ENCODE data around the gene ULK4.
"Not testable (repeated sequence)": the region's sequence is repeated elsewhere in the genome, so short reads cannot be mapped to it uniquely, and the experiment has no call there.

ULK4 gene

GRCh38 chr3:41961751-41962679 lies at the start of gene ULK4:
TSS of gene ULK4 (minus strand) at chr3:41962103. CDS start at chr3:41954759, 7,344 bp downstream.
- DNase-seq: peak; percentile 83 to 95

DNA sequence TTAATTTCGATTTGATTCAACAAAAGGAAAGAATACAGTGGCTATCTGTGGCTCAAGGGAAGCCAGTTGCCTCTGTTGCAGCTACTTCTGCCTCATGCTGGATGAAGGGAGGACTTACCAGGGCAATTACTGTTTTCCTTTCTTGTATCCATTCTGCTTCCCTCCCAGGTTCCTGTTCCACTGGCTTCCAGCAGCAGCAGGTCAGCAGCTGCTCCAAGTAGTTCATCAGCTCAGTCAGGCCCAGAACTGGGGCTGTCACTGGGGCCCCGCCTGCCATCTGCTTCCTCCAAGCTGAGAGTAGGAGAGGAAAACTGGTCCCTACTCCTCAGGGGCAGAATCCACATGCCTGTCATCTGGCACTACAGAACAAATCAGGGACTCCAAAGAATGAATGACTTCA lies 48.6 kb upstream of the ULK4 start:
- no peak for DNase-seq

GRCh38 chr3:42009456-42009855 lies 47.6 kb upstream of the ULK4 start:
- DNase-seq: no peak

GRCh38 chr3:42007785-42008184 lies 45.9 kb upstream of the ULK4 start:
- no peak for DNase-seq

DNA sequence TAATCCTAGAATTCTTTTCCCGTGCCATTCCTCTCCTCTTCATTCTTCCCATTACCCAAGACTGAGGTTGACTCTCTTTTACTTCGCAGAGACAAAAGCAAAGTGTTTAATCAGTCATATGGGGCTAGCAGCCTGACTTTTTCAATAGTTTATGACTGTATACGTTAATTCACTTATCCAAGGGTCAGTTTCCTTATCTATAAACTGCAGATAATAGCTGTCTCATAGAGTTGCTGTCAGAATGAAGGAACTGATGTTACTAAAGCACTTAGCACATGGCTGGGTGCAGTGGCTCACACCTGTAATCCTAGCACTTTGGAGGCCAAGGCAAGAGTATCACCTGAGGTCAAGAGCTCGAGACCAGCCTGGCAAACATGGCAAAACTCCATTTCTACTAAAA lies 43.5 kb upstream of the ULK4 start:
- DNase-seq: no peak

DNA sequence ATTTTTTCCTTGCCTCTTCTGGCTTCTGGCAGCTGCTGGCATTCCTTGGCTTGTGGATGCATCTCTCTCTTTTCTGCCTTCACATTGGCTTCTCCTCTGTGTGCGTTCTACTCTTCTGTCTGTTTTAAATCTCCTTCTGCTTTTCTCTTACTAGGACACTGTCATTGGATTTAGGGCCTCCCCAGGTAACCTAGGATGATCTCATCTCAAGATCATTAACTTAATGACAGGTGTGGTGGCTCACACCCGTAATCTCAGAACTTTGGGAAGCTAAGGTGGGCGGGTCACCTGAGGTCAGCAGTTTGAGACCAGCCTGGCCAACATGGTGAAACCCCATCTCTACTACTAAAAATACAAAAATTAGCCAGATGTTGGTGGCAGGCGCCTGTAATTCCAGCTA lies 40.9 kb upstream of the ULK4 start:
- no peak for DNase-seq

DNA sequence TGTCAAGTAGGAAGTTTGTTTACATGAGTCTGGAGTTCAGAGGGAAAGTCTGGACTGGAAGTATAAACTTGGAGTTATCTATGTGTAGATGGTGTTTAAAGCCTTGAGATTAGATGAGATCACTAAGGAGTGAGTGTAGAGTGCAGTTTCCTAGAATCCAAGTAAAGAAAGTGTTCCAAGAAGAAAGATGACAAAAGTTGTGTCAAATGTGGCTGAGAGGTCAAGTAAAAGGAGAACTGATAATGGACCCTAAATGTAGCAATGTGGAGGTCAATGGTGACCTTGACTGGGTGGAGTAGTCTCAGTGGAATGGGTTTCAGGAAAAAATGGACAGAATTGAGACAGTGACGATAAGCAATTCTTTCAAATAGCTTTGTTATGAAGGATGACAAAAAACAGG lies 39.9 kb upstream of the ULK4 start:
- no peak for DNase-seq

GRCh38 chr3:41999909-42000308 lies 38.0 kb upstream of the ULK4 start:
- no peak for DNase-seq

DNA sequence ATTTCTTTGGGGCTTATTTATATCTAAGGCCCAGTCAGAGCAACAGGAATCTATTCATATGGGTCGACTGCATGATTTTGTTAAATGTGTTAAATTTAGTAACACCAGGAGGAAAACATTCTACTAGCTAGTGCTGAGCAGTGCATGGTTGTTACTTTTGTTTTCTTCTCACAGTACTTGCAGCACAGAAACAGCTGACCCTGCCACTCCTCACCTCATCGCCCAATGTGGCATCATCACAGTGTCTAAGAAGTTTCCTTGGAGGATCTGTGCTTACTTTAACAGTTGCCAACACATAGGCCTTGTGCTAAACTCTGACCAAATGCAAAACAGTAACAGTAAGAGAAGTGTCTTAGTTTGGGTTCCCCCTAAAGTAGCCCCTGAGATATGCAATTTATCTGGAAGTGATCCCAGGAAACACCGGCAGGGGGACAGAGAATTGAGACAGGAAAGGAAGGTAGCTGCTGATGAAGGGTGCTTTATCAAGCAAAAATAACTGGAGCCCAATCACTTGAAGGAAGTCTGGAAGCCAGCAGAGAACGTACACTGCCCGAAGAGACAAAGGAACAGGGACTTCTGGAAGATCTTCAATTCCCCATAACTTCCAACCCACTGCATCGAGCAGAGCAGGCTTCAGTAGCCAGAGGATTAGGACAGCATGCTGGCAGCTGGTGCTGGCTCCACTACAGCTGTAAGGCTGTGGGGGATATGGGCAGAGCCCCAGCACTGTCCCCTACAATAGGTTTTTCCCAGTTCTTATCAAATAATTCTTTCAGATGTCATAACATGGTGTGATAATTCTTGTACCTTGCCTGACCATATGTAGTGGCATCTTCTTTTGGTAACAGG lies 36.0 kb upstream of the ULK4 start:
- no peak for DNase-seq

DNA sequence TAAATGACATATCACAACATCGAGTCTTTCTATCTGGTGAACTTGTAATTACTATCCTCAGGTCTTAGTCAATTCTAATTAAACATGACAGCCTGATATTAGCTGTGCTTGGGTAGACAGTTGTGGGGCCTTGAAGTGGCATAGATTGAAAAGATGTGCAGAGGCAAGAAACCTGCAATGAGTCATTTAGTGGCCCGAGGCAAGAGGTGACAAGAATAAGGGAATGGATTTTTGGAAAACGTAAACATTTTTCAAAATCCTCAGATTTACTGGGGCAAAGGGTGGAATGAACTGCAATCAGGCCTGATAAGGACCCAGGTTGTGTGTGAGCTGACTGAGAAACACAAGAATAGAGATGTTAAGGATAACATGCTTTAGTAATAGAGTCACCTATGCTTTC lies 29.5 kb upstream of the ULK4 start:
- DNase-seq: no peak

- no peak for DNase-seq
Observed at GRCh38 chr3:41989518-41989917, 27.6 kb upstream of the ULK4 start.

- DNase-seq: no peak
Observed at GRCh38 chr3:41987627-41988026, 25.7 kb upstream of the ULK4 start.

GRCh38 chr3:41986561-41986960 lies 24.7 kb upstream of the ULK4 start:
- DNase-seq: no peak

- no peak for DNase-seq
Observed at GRCh38 chr3:41985018-41985417, 23.1 kb upstream of the ULK4 start.

DNA sequence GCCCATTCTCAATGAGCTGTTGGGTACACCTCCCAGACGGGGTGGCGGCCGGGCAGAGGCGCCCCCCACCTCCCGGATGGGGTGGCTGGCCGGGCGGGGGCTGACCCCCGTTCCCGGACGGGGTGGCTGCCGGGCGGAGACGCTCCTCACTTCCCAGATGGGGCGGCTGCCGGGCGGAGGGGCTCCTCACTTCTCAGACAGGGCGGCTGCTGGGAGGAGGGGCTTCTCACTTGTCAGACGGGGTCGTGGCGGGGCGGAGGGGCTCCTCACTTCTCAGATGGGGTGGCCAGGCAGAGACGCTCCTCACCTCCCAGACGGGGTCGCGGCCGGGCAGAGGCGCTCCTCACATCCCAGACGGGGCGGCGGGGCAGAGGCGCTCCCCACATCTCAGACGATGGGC lies 21.2 kb upstream of the ULK4 start:
- DNase-seq: not testable (repeated sequence)

GRCh38 chr3:41977401-41977800 lies 15.5 kb upstream of the ULK4 start:
- DNase-seq: not testable (repeated sequence)

DNA sequence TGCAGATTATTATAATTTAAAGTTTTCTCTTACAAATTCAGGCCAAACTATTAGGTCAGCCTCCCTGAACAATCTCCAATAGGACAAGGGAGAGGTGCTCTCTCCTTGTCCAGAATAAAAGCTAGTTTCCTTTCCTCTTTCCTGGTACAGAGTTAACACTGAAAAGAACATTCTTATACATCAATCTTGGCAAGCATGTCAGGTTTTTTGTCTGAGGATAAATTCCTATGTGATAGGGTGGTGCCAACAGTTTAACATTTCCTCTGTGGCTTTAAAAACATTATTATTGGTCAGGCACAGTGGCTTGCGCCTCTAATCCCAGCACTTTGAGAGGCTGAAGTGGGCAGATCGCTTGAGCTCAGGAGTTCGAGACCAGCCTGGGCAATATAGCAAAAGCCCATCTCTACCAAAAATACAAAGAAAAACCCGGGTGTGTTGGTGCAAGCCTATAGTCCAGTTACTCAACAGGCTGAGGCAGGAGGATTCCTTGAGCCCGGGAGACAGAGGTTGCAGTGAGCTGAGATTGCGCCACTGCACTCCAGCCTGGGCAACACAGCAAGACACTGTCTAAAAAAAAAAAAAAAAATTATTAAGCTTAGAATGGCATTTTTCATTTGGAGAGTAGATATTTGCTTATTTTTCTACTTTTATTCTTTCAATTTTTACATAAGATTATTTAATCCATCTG lies 13.7 kb upstream of the ULK4 start:
- DNase-seq: no peak

- no peak for DNase-seq
Observed at GRCh38 chr3:41974223-41974622, 12.3 kb upstream of the ULK4 start.

DNA sequence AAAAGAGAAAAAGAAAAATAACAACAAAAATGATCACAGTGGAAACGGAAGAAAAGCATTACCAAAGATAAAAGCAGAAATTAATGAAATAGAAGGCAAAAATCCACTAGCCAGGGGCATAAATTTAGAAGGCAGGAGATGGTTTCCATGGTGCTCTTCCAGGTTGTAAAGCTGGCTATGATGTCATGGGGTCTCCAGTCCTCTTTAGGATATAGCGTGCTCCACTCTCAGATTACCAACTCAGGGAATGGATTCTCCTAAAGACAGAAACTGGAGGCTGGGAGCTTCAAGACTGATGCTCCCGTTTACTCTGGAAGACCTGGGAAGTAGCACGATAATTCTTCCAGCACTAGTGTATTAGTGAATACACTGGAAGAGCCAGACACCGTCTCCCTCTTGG lies 10.9 kb upstream of the ULK4 start:
- no peak for DNase-seq

DNA sequence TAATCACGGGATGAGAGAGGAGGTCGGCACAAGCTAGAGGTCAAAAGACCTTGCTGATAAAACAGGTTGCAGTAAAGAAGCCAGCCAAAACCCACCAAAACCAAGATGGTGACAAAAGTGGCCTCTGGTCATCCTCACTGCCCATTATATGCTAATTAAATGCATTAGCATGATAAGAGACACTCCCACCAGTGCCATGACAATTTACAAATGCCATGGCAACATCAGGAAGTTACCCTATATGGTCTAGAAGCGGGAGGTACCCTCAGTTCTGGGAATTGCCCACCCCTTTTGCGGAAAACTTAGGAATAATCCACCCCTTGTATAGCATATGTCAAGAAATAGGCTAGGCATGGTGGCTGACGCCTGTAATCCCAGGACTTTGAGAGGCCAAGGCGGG lies 4.3 kb upstream of the ULK4 start:
- DNase-seq: no peak

GRCh38 chr3:41963823-41964222 lies 1.9 kb upstream of the ULK4 start:
- no peak for DNase-seq

GRCh38 chr3:41960826-41961750 lies 815 bp downstream of the ULK4 start:
- peak; percentile 33 to 41 for DNase-seq
